Measurements from ENCODE around the gene PTPN11.

DNA sequence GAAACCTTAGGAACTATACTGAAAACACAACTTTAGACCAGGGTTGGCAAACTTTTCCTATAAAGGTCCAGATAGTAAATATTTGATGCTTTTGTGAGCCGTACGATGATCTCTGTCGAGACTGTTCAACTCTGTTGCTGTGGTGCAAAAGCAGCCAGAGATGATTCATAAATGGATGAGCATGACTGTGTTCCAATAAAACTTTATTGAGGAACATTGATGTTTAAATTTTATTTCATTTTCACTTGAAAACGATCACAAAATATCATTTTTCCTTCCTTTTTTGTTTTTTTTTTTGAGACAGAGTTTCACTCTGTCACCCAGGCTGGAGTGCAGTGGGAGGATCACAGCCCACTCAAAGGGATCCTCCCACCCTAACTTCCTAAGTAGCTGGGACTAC, 105.5 kb downstream of the PTPN11 start:
- TF ChIP-seq, protein P1, sequence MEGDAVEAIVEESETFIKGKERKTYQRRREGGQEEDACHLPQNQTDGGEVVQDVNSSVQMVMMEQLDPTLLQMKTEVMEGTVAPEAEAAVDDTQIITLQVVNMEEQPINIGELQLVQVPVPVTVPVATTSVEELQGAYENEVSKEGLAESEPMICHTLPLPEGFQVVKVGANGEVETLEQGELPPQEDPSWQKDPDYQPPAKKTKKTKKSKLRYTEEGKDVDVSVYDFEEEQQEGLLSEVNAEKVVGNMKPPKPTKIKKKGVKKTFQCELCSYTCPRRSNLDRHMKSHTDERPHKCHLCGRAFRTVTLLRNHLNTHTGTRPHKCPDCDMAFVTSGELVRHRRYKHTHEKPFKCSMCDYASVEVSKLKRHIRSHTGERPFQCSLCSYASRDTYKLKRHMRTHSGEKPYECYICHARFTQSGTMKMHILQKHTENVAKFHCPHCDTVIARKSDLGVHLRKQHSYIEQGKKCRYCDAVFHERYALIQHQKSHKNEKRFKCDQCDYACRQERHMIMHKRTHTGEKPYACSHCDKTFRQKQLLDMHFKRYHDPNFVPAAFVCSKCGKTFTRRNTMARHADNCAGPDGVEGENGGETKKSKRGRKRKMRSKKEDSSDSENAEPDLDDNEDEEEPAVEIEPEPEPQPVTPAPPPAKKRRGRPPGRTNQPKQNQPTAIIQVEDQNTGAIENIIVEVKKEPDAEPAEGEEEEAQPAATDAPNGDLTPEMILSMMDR (conservative IDR thresholded peaks at IDR 0.05; ENCODE audit: low read depth, low read length), result no peak
- TF ChIP-seq EZH2 (IDR thresholded peaks at IDR 0.05; ENCODE audit: low read length, unreplicated experiment), result no peak

Measured in PC-3 (cell line).